MM.1S (cell line): ENCODE results near the gene ZFYVE26.

Source experiments
- DNase-seq: peaks from one replicate; pipeline ENCODE4 v3.0.0-alpha.2; 2015
- H2AFZ ChIP-seq: fragments of 300-600 bp; sonication (generic); 2 replicates; pipeline ENCODE4 v1.6.0; 2016; ENCODE audit warnings: antibody characterized with exemption, low read length
- H3F3A ChIP-seq: fragments of 300-600 bp; sonication (generic); 2 replicates; pipeline ENCODE4 v1.6.1; 2016; ENCODE audit warnings: mild to moderate bottlenecking, antibody characterized with exemption, low read length, moderate library complexity, mixed read lengths; ENCODE audit not compliant: insufficient read depth
- H3K27ac ChIP-seq: fragments of 300-600 bp; sonication (generic); 2 replicates; pipeline ENCODE4 v1.5.1; 2016; ENCODE audit warnings: mild to moderate bottlenecking, low read length
- H3K27me3 ChIP-seq: fragments of 300-600 bp; sonication (generic); replicated peaks from 2 replicates; pipeline ENCODE4 v1.6.0; 2016; ENCODE audit warnings: low read length; ENCODE audit not compliant: insufficient read depth
- H3K36me3 ChIP-seq: fragments of 300-600 bp; sonication (generic); replicated peaks from 2 replicates; pipeline ENCODE4 v1.6.1; 2016; ENCODE audit warnings: mild to moderate bottlenecking, low read length, mixed read lengths; ENCODE audit not compliant: insufficient read depth
- H3K4me1 ChIP-seq: fragments of 300-600 bp; sonication (generic); 2 replicates; pipeline ENCODE4 v1.6.1; 2016; ENCODE audit warnings: low read length, mixed read lengths
- H3K4me2 ChIP-seq: fragments of 300-600 bp; sonication (generic); 2 replicates; pipeline ENCODE4 v1.6.0; 2016; ENCODE audit warnings: low read depth, low read length
- H3K4me3 ChIP-seq: fragments of 300-600 bp; sonication (generic); 2 replicates; pipeline ENCODE4 v1.5.1; 2016; ENCODE audit warnings: low read length, mixed read lengths
- H3K79me2 ChIP-seq: fragments of 300-600 bp; sonication (generic); 2 replicates; pipeline ENCODE4 v1.6.1; 2016; ENCODE audit warnings: mixed run types, low read length, mixed read lengths
- H3K9ac ChIP-seq: fragments of 300-600 bp; sonication (generic); 2 replicates; pipeline ENCODE4 v1.6.1; 2016; ENCODE audit warnings: low read length, mixed read lengths
- H3K9me2 ChIP-seq: fragments of 300-600 bp; sonication (generic); replicated peaks from 2 replicates; pipeline ENCODE4 v1.6.1; 2016; ENCODE audit warnings: mild to moderate bottlenecking, low read length, mixed read lengths; ENCODE audit not compliant: insufficient read depth
- H3K9me3 ChIP-seq: fragments of 300-600 bp; sonication (generic); replicated peaks from 2 replicates; pipeline ENCODE4 v1.6.1; 2016; ENCODE audit warnings: mild to moderate bottlenecking, low read length, mixed read lengths; ENCODE audit not compliant: insufficient read depth
- H4K20me1 ChIP-seq: fragments of 300-600 bp; sonication (generic); 2 replicates; pipeline ENCODE4 v1.6.1; 2016; ENCODE audit warnings: mild to moderate bottlenecking, low read length, moderate library complexity, mixed read lengths; ENCODE audit not compliant: insufficient read depth
- EZH2 ChIP-seq: fragments of 300-600 bp; sonication (generic); optimal IDR thresholded peaks from 2 replicates; pipeline ENCODE3; 2017; ENCODE audit warnings: low read depth, mild to moderate bottlenecking, antibody characterized with exemption, low read length, mixed read lengths
- EZH2phosphoT487 ChIP-seq: fragments of 300-600 bp; sonication (generic); IDR thresholded peaks from 2 replicates; pipeline ENCODE4 v1.6.1; 2018; ENCODE audit warnings: antibody characterized with exemption, low read length
- TF ChIP-seq, protein P1 (sequence below): fragments of 300-600 bp; sonication (generic); IDR thresholded peaks from 2 replicates; pipeline ENCODE4 v1.5.1; 2016; ENCODE audit warnings: antibody characterized with exemption, low read length, mixed read lengths

The ZFYVE26 gene

GRCh38 chr14:67782090-67782489 is 34.3 kb downstream of the ZFYVE26 start:
- no peak overlapping the region for H3K4me3 ChIP-seq
- TF ChIP-seq, protein P1, sequence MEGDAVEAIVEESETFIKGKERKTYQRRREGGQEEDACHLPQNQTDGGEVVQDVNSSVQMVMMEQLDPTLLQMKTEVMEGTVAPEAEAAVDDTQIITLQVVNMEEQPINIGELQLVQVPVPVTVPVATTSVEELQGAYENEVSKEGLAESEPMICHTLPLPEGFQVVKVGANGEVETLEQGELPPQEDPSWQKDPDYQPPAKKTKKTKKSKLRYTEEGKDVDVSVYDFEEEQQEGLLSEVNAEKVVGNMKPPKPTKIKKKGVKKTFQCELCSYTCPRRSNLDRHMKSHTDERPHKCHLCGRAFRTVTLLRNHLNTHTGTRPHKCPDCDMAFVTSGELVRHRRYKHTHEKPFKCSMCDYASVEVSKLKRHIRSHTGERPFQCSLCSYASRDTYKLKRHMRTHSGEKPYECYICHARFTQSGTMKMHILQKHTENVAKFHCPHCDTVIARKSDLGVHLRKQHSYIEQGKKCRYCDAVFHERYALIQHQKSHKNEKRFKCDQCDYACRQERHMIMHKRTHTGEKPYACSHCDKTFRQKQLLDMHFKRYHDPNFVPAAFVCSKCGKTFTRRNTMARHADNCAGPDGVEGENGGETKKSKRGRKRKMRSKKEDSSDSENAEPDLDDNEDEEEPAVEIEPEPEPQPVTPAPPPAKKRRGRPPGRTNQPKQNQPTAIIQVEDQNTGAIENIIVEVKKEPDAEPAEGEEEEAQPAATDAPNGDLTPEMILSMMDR, result no peak
- TF ChIP-seq EZH2, result no peak
- TF ChIP-seq EZH2phosphoT487, result no peak

GRCh38 chr14:67778792-67779191 is 37.6 kb downstream of the ZFYVE26 start:
- H3K36me3 ChIP-seq, result no peaks in the 10 kb centered on the region

More at GRCh38 chr14:67782090-67782489, 34.3 kb downstream of the ZFYVE26 start:
- DNase-seq, result no peak
- Histone ChIP-seq H3K27ac (no peak overlapping the region), H3F3A (no peaks in the 10 kb centered on the region), H2AFZ (no peak overlapping the region), H3K9me2 (no peaks in the 10 kb centered on the region), H3K79me2 (no peaks in the 10 kb centered on the region), H3K36me3 (no peaks in the 10 kb centered on the region), H3K9me3 (no peaks in the 10 kb centered on the region), H3K4me1 (no peaks in the 10 kb centered on the region), H4K20me1 (no peaks in the 10 kb centered on the region), H3K9ac (no peak overlapping the region), H3K4me2 (no peak overlapping the region), H3K27me3 (no peaks in the 10 kb centered on the region)

DNA sequence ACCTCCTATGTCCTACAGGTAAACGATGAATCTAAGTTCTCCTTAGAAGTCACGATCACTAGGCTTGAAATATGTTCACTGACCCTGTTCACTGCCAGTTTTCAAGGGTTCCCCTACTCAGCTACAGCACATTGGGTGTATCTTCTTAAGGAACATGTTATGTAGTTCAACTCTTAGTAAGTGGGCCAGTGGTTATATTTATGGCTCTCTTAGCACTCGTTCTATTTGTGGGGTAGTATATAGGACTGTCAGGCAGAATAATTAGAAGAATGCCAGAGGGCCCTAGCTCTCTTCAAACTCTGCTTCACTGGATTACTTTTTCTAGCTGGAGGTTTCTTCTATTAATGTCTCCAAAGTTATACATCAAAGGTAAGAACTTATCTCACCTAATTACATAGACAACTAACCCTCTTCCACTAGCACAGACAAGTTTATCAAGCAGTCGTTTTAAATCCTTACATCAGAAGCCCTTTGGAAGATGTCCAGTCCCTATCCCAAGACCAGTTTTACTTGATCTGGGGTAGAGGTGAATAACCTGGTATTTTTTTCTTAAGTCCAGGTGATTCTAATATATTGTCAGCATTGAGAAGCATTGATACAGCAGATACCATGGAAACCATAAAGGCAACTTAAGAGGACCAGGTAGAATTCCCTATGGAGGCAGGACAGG is 39.6 kb downstream of the ZFYVE26 start:
- H3K27ac ChIP-seq, result no peak overlapping the region
- DNase-seq, result no peak
- no peak overlapping the region for H3K4me2 ChIP-seq
- no peak overlapping the region for H3K4me3 ChIP-seq
- H3K9me3 ChIP-seq, result no peaks in the 10 kb centered on the region
- no peak overlapping the region for H3K9ac ChIP-seq
- no peak overlapping the region for H2AFZ ChIP-seq
- H3K9me2 ChIP-seq, result no peaks in the 10 kb centered on the region
- no peaks in the 10 kb centered on the region for H3K36me3 ChIP-seq
- no peaks in the 10 kb centered on the region for H3K4me1 ChIP-seq
- TF ChIP-seq EZH2 (no peak), EZH2phosphoT487 (no peak)
- TF ChIP-seq, protein P1, result no peak
- no peaks in the 10 kb centered on the region for H4K20me1 ChIP-seq
- H3F3A ChIP-seq, result no peaks in the 10 kb centered on the region
- no peaks in the 10 kb centered on the region for H3K79me2 ChIP-seq
- no peaks in the 10 kb centered on the region for H3K27me3 ChIP-seq

More at GRCh38 chr14:67778792-67779191, 37.6 kb downstream of the ZFYVE26 start:
- Histone ChIP-seq H3K4me2 (no peak overlapping the region), H3K79me2 (no peaks in the 10 kb centered on the region), H2AFZ (no peak overlapping the region), H4K20me1 (no peaks in the 10 kb centered on the region), H3K27me3 (no peaks in the 10 kb centered on the region), H3K27ac (no peak overlapping the region), H3K9me3 (no peaks in the 10 kb centered on the region), H3K9ac (no peak overlapping the region), H3K4me1 (no peaks in the 10 kb centered on the region), H3K4me3 (no peak overlapping the region), H3K9me2 (no peaks in the 10 kb centered on the region), H3F3A (no peaks in the 10 kb centered on the region)
- DNase-seq, result no peak
- TF ChIP-seq EZH2 (no peak), EZH2phosphoT487 (no peak)
- TF ChIP-seq, protein P1, result no peak
